ENCODE data around the gene CCNJ.
"Not testable (repeated sequence)": the region's sequence is repeated elsewhere in the genome, so short reads cannot be mapped to it uniquely, and the experiment has no call there.

CCNJ gene

GRCh38 chr10:96043033-96043892 is at the start of gene CCNJ:
TSS of gene CCNJ (plus strand) at chr10:96043583. CDS start at chr10:96044394, 811 bp downstream.
- in situ Hi-C loops (cut with MboI; ENCODE audit: low sequenced_read_pairs): no loop called here

- in situ Hi-C loops (cut with MboI; ENCODE audit: low sequenced_read_pairs): not testable (repeated sequence)
Measured at GRCh38 chr10:95994376-95994775, 49.0 kb upstream of the CCNJ start.

GRCh38 chr10:95998255-95998784 is 45.1 kb upstream of the CCNJ start:
- in situ Hi-C loops (cut with MboI; ENCODE audit: low sequenced_read_pairs): no loop called here

GRCh38 chr10:96013956-96014355 is 29.4 kb upstream of the CCNJ start:
- in situ Hi-C loops (cut with MboI; ENCODE audit: low sequenced_read_pairs): loop anchor here (25.0 kb wide), 1 partner anchor 273 kb away; no protein-coding TSS in a partner anchor

- in situ Hi-C loops (cut with MboI; ENCODE audit: low sequenced_read_pairs): loop anchor here (25.0 kb wide), 1 partner anchor 273 kb away; no protein-coding TSS in a partner anchor
Measured at GRCh38 chr10:96014473-96015102, 28.8 kb upstream of the CCNJ start.

GRCh38 chr10:96017191-96017687 is 26.1 kb upstream of the CCNJ start:
- in situ Hi-C loops (cut with MboI; ENCODE audit: low sequenced_read_pairs): loop anchor here (25.0 kb wide), 1 partner anchor 270 kb away; no protein-coding TSS in a partner anchor

GRCh38 chr10:96021332-96021731 is 22.1 kb upstream of the CCNJ start:
- in situ Hi-C loops (cut with MboI; ENCODE audit: low sequenced_read_pairs): loop anchor here (25.0 kb wide), 1 partner anchor 266 kb away; no protein-coding TSS in a partner anchor

GRCh38 chr10:96022739-96023138 is 20.6 kb upstream of the CCNJ start:
- in situ Hi-C loops (cut with MboI; ENCODE audit: low sequenced_read_pairs): loop anchor here (25.0 kb wide), 1 partner anchor 265 kb away; no protein-coding TSS in a partner anchor

- in situ Hi-C loops (cut with MboI; ENCODE audit: low sequenced_read_pairs): loop anchor here (25.0 kb wide), 1 partner anchor 264 kb away; no protein-coding TSS in a partner anchor
Measured at GRCh38 chr10:96023168-96023567, 20.2 kb upstream of the CCNJ start.

GRCh38 chr10:96025566-96025965 is 17.8 kb upstream of the CCNJ start:
- in situ Hi-C loops (cut with MboI; ENCODE audit: low sequenced_read_pairs): no loop called here

GRCh38 chr10:96034625-96035024 is 8.8 kb upstream of the CCNJ start:
- in situ Hi-C loops (cut with MboI; ENCODE audit: low sequenced_read_pairs): no loop called here

- in situ Hi-C loops (cut with MboI; ENCODE audit: low sequenced_read_pairs): no loop called here
Measured at GRCh38 chr10:96038476-96039387, 4.7 kb upstream of the CCNJ start.

GRCh38 chr10:96041146-96041545 is 2.2 kb upstream of the CCNJ start:
- in situ Hi-C loops (cut with MboI; ENCODE audit: low sequenced_read_pairs): no loop called here

GRCh38 chr10:96043893-96044715 is 721 bp downstream of the CCNJ start:
- in situ Hi-C loops (cut with MboI; ENCODE audit: low sequenced_read_pairs): no loop called here

- in situ Hi-C loops (cut with MboI; ENCODE audit: low sequenced_read_pairs): no loop called here
Measured at GRCh38 chr10:96044736-96045135, 1.4 kb downstream of the CCNJ start.

GRCh38 chr10:96046546-96046945 is 3.2 kb downstream of the CCNJ start:
- in situ Hi-C loops (cut with MboI; ENCODE audit: low sequenced_read_pairs): no loop called here

GRCh38 chr10:96047004-96047649 is 3.7 kb downstream of the CCNJ start:
- in situ Hi-C loops (cut with MboI; ENCODE audit: low sequenced_read_pairs): no loop called here

- in situ Hi-C loops (cut with MboI; ENCODE audit: low sequenced_read_pairs): not testable (repeated sequence)
Measured at GRCh38 chr10:96047925-96048324, 4.5 kb downstream of the CCNJ start.

- in situ Hi-C loops (cut with MboI; ENCODE audit: low sequenced_read_pairs): no loop called here
Measured at GRCh38 chr10:96049340-96049739, 6.0 kb downstream of the CCNJ start.

Data from HL-60/S4 treated with phorbol 12-myristate 13-acetate at 8.2 ng/mL for 4 days and 3 days (cell line).